Endothelial cell of umbilical vein (primary cell): ENCODE results near the gene OAS2.

Experiments used
- EZH2 ChIP-seq: IDR thresholded peaks from 2 replicates; pipeline ENCODE4 v1.6.1; 2012; ENCODE audit warnings: borderline replicate concordance, low read depth, mild to moderate bottlenecking, moderate library complexity, low read length, inconsistent platforms; ENCODE audit not compliant: severe bottlenecking
- TF ChIP-seq, protein P1 (sequence below), 2 donors: IDR thresholded peaks; 1 replicate in 1 of 2; 2 replicates in 1 of 2; pipeline ENCODE4 v1.5.1; 2011; ENCODE audit warnings: low read length in 2 of 2, mild to moderate bottlenecking in 2 of 2, moderate library complexity in 2 of 2, control low read depth in 1 of 2, inconsistent platforms in 1 of 2, low read depth in 1 of 2; ENCODE audit not compliant: insufficient read depth in 1 of 2; ENCODE audit errors: extremely low read depth in 1 of 2

DNA sequence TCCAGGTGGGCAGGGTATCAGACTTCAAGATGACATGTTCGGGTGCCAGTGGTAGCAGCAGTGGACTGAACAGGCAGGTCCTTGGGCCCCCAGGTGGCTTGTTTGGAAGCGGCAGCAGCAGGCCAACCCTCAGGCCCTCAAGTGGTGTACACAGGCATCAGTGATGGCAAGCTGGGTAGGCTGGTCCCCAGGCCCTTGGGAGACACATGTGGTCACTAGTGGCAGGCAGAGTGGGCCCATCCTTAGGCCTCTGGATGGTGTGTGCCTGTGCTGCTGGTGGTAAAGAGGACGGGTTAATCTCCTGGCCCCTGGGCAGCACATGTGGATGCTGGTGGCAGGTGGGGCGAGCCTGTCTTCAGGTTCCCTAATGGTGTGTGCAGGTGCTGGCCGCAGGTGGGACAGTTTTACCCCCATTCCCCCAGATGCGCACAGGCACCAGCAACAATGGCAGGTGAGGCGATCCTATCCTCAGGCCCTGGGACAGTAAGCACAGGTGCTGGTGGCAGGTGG, 8.0 kb downstream of the OAS2 start:
- TF ChIP-seq, protein P1, sequence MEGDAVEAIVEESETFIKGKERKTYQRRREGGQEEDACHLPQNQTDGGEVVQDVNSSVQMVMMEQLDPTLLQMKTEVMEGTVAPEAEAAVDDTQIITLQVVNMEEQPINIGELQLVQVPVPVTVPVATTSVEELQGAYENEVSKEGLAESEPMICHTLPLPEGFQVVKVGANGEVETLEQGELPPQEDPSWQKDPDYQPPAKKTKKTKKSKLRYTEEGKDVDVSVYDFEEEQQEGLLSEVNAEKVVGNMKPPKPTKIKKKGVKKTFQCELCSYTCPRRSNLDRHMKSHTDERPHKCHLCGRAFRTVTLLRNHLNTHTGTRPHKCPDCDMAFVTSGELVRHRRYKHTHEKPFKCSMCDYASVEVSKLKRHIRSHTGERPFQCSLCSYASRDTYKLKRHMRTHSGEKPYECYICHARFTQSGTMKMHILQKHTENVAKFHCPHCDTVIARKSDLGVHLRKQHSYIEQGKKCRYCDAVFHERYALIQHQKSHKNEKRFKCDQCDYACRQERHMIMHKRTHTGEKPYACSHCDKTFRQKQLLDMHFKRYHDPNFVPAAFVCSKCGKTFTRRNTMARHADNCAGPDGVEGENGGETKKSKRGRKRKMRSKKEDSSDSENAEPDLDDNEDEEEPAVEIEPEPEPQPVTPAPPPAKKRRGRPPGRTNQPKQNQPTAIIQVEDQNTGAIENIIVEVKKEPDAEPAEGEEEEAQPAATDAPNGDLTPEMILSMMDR (IDR thresholded peaks at IDR 0.05; ENCODE audit: extremely low read depth in 1 of 2, insufficient read depth in 1 of 2, low read depth in 1 of 2, low read length in 2 of 2), result no peak
- no peak for TF ChIP-seq EZH2
